Measurements from ENCODE around the gene CYP2R1. TPM values are rescaled to one million over a fixed set of nuclear protein-coding genes. Genes with fewer than 3 reads are reported as not detected.

The CYP2R1 gene
- total and polyA plus RNA-seq, 2 of the 13 experiments (the other 11 are each of a cell fraction or from before 2014, with no cell fraction given) = 0.59 to 0.60 TPM

DNA sequence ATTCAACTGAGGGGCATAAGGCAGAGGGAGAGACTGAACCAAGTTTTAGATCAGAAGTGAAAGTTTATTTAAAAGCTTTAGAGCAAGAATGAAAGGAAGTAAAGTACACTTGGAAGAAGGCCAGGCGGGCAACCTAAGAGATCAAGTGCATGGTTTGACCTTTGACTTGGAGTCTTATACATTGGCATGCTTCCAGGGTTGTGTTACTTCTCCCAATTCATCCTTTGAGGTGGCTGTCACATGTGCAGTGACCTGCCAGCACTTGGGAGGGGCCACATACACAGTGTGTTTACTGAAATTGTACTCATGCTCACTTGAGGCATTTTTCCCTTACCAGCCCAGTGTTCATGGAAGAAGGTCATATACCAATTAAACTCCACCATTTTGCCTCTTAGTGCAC, 30.4 kb downstream of the CYP2R1 start (continued):
- TF ChIP-seq ZNF468 (CRISPR knock-in tag; IDR thresholded peaks at IDR 0.05) = no peak
- TF ChIP-seq SAP130 (CRISPR knock-in tag; IDR thresholded peaks at IDR 0.05; ENCODE audit: low read depth) = peak; percentile 19; the same call in 1 of the 2 replicates
- TF ChIP-seq ZNF563 (CRISPR knock-in tag; IDR thresholded peaks at IDR 0.05) = no peak
- TF ChIP-seq, protein P1, sequence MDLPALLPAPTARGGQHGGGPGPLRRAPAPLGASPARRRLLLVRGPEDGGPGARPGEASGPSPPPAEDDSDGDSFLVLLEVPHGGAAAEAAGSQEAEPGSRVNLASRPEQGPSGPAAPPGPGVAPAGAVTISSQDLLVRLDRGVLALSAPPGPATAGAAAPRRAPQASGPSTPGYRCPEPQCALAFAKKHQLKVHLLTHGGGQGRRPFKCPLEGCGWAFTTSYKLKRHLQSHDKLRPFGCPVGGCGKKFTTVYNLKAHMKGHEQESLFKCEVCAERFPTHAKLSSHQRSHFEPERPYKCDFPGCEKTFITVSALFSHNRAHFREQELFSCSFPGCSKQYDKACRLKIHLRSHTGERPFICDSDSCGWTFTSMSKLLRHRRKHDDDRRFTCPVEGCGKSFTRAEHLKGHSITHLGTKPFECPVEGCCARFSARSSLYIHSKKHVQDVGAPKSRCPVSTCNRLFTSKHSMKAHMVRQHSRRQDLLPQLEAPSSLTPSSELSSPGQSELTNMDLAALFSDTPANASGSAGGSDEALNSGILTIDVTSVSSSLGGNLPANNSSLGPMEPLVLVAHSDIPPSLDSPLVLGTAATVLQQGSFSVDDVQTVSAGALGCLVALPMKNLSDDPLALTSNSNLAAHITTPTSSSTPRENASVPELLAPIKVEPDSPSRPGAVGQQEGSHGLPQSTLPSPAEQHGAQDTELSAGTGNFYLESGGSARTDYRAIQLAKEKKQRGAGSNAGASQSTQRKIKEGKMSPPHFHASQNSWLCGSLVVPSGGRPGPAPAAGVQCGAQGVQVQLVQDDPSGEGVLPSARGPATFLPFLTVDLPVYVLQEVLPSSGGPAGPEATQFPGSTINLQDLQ (CRISPR knock-in tag; IDR thresholded peaks at IDR 0.05) = no peak
- no peak for TF ChIP-seq HDAC6 (IDR thresholded peaks at IDR 0.05; ENCODE audit: low read depth, low read length)
- TF ChIP-seq, protein P2, sequence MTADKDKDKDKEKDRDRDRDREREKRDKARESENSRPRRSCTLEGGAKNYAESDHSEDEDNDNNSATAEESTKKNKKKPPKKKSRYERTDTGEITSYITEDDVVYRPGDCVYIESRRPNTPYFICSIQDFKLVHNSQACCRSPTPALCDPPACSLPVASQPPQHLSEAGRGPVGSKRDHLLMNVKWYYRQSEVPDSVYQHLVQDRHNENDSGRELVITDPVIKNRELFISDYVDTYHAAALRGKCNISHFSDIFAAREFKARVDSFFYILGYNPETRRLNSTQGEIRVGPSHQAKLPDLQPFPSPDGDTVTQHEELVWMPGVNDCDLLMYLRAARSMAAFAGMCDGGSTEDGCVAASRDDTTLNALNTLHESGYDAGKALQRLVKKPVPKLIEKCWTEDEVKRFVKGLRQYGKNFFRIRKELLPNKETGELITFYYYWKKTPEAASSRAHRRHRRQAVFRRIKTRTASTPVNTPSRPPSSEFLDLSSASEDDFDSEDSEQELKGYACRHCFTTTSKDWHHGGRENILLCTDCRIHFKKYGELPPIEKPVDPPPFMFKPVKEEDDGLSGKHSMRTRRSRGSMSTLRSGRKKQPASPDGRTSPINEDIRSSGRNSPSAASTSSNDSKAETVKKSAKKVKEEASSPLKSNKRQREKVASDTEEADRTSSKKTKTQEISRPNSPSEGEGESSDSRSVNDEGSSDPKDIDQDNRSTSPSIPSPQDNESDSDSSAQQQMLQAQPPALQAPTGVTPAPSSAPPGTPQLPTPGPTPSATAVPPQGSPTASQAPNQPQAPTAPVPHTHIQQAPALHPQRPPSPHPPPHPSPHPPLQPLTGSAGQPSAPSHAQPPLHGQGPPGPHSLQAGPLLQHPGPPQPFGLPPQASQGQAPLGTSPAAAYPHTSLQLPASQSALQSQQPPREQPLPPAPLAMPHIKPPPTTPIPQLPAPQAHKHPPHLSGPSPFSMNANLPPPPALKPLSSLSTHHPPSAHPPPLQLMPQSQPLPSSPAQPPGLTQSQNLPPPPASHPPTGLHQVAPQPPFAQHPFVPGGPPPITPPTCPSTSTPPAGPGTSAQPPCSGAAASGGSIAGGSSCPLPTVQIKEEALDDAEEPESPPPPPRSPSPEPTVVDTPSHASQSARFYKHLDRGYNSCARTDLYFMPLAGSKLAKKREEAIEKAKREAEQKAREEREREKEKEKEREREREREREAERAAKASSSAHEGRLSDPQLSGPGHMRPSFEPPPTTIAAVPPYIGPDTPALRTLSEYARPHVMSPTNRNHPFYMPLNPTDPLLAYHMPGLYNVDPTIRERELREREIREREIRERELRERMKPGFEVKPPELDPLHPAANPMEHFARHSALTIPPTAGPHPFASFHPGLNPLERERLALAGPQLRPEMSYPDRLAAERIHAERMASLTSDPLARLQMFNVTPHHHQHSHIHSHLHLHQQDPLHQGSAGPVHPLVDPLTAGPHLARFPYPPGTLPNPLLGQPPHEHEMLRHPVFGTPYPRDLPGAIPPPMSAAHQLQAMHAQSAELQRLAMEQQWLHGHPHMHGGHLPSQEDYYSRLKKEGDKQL (CRISPR knock-in tag; IDR thresholded peaks at IDR 0.05; ENCODE audit: low read depth) = no peak
- no peak for TF ChIP-seq FOSL1 (CRISPR knock-in tag; IDR thresholded peaks at IDR 0.05; ENCODE audit: borderline replicate concordance)
- TF ChIP-seq REXO4 (CRISPR knock-in tag; IDR thresholded peaks at IDR 0.05; ENCODE audit: borderline replicate concordance) = no peak
- TF ChIP-seq, protein P3, sequence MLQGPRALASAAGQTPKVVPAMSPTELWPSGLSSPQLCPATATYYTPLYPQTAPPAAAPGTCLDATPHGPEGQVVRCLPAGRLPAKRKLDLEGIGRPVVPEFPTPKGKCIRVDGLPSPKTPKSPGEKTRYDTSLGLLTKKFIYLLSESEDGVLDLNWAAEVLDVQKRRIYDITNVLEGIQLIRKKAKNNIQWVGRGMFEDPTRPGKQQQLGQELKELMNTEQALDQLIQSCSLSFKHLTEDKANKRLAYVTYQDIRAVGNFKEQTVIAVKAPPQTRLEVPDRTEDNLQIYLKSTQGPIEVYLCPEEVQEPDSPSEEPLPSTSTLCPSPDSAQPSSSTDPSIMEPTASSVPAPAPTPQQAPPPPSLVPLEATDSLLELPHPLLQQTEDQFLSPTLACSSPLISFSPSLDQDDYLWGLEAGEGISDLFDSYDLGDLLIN (CRISPR knock-in tag; IDR thresholded peaks at IDR 0.05; ENCODE audit: borderline replicate concordance) = no peak
- no peak for TF ChIP-seq CENPX (CRISPR knock-in tag; IDR thresholded peaks at IDR 0.05)
- TF ChIP-seq TMF1 (CRISPR knock-in tag; IDR thresholded peaks at IDR 0.05; ENCODE audit: low read depth) = no peak
- peak; percentile 39; the same call in 1 of the 2 replicates for TF ChIP-seq HDAC2 (CRISPR knock-in tag; IDR thresholded peaks at IDR 0.05)
- TF ChIP-seq, protein P4, sequence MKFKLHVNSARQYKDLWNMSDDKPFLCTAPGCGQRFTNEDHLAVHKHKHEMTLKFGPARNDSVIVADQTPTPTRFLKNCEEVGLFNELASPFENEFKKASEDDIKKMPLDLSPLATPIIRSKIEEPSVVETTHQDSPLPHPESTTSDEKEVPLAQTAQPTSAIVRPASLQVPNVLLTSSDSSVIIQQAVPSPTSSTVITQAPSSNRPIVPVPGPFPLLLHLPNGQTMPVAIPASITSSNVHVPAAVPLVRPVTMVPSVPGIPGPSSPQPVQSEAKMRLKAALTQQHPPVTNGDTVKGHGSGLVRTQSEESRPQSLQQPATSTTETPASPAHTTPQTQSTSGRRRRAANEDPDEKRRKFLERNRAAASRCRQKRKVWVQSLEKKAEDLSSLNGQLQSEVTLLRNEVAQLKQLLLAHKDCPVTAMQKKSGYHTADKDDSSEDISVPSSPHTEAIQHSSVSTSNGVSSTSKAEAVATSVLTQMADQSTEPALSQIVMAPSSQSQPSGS (CRISPR knock-in tag; IDR thresholded peaks at IDR 0.05) = no peak
- TF ChIP-seq ZNF451 (CRISPR knock-in tag; IDR thresholded peaks at IDR 0.05) = no peak
- TF ChIP-seq ZMAT3 (CRISPR knock-in tag; conservative IDR thresholded peaks at IDR 0.05) = no peak
- TF ChIP-seq, protein P5, sequence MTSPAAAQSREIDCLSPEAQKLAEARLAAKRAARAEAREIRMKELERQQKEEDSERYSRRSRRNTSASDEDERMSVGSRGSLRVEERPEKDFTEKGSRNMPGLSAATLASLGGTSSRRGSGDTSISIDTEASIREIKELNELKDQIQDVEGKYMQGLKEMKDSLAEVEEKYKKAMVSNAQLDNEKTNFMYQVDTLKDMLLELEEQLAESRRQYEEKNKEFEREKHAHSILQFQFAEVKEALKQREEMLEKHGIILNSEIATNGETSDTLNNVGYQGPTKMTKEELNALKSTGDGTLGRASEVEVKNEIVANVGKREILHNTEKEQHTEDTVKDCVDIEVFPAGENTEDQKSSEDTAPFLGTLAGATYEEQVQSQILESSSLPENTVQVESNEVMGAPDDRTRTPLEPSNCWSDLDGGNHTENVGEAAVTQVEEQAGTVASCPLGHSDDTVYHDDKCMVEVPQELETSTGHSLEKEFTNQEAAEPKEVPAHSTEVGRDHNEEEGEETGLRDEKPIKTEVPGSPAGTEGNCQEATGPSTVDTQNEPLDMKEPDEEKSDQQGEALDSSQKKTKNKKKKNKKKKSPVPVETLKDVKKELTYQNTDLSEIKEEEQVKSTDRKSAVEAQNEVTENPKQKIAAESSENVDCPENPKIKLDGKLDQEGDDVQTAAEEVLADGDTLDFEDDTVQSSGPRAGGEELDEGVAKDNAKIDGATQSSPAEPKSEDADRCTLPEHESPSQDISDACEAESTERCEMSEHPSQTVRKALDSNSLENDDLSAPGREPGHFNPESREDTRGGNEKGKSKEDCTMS (CRISPR knock-in tag; conservative IDR thresholded peaks at IDR 0.05) = no peak
- no peak for TF ChIP-seq ARID2 (CRISPR knock-in tag; IDR thresholded peaks at IDR 0.05; ENCODE audit: borderline replicate concordance)

Measured in HepG2 (cell line).